HG02571 (cell line): ENCODE data around the gene NTF3.

ENCODE experiments used
- ATAC-seq: cut with Tn5 transposase; IDR thresholded peaks from one replicate; pipeline ENCODE4 v1.9.1; 2021; ENCODE audit warnings: mild to moderate bottlenecking, moderate library complexity; ENCODE audit not compliant: unreplicated experiment

NTF3 gene

DNA sequence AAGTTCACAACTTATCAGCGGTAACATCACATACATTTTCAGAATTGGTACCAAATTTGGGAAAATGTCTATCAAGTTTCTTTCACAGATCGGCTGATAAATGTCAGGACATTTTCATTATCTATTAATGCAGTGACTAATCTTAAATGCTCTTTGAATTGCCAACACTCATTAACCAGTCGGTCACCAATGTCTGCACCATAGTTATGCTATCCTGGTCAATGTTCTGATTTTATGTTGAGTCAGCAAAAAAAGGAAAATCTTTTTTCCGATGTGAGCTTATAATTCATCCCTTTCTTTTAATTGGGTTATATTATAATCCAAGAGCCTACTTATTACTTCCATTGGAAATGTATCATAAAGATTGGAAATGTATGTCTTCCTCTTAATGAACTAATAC is 77.2 kb downstream of the NTF3 start:
- no peak for ATAC-seq

DNA sequence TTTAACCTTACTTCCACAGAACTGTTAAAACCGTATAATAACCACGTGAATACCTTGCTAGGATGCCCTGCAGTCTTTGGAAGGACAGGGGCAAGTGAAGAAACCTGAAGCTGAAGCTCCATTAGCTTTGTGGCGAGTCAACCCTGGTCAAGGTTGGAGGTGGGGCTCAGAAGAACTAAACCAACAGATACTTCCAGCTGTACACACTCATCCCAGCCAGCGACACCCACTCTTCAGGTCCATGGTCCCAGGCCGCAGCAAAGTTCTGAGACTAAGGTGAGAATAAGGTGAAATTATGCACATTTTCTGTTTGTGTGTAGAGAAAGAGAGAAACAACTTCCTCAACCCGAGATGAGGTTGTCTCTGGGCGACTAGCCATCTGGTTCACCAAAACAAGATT is 77.6 kb downstream of the NTF3 start:
- no peak for ATAC-seq

DNA sequence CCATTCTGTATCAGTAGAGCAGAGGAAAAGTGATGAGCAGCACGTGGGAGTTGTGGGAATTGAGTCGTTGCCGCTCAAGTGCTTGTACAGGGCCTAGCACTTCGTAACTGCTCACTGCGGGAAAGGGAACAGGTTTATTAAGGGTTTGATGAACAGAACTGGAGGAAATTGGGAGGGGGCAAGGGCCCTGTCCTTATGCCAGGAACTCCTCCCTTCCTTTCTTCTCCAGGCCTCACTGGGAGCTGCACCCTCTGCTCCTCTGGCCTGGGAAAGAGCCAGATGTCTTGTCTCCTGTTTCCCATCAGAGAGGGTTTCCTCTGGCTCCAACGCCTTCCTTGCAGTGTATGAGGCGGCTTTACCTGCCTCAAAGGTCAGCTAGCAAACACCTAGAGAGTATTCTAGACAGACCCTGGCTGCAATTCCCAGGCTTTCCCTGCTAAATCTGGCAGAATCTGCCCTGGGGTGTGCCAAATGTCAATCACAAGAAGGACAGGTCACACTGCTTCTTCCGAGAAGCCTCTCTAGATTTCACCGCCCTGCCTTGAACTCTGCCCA is 78.4 kb downstream of the NTF3 start:
- no peak for ATAC-seq

DNA sequence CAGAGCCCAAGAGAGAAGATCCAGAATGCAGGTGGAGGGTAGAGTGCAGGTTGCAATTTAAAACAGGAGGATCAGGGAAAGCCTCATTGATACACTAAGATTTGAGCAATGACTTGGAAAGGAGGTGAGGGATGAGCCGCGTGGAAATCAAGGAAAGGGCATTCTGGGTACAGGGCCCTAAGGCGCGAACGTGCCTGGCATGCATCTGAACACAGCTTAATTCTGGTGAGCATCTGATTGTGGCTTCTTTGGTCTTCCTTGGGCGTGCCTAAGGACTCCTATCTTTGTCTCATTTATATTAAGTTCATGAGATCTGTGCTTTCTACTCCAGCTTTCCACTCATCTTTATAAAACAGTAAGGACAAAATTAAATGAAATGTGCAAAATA is 79.3 kb downstream of the NTF3 start:
- no peak for ATAC-seq

DNA sequence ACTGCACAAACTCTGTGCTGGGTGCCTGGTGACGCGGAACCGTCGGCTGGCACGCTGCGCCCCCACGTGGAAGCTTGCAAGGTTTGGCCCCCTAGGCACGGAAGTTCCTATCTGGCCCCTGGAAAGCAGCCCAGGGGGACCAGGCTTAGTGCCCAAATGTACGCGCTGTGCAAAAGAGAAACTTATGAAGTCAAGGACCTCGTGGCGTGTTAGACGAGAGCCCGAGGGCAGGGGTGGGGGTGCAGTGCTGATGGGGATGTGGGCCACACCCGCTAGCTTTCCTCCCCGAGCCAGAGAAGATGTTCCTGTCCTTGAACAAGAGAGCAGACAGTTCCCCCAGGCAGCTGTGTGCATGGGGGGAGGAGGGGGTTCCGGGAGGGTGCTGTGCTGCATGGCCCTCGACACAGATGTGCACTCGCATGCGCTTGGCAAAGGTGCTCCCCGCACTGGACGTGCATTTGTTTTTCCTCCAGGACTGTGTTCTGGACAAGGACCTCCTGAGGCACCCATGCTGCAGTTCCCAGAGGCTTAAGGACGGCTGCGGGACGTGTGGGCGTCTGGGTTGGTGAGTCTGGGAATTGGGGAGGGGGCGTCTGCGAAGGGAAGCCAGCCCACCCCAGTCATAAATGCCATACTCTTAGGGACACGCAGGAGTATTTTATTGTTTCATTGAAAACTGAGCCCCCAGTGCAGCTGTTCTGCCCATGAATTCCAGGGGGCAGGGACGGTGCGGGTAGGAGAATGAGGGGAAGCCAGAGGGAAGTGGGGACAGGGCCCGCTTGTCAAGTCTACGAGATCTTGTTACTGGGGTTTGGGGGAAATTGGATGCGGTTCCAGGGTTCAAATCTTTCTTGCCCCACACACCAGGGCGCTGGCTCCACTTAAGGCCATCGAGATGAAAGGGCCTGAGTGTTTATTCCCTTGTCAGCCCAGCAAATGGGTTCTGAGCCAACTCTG is 80.0 kb downstream of the NTF3 start:
- ATAC-seq: no peak

DNA sequence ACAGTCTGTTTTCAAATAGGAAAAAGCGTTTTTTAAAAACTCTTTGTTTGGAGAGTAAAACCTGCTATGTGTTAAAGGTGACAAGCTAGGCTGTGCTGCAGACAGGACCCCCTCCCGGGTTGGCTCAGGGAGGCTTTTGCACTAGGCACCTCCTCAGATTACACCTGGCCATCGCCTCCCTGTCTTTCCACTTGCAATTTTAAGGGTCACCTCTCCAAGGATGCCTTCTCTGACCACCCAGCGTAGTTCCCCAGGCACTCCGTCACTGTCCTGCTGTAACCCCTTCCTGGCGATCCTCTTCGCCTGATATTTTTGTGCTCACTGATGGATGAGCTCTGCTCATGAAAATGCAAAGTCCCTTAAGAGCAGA is 80.7 kb downstream of the NTF3 start:
- ATAC-seq: no peak

DNA sequence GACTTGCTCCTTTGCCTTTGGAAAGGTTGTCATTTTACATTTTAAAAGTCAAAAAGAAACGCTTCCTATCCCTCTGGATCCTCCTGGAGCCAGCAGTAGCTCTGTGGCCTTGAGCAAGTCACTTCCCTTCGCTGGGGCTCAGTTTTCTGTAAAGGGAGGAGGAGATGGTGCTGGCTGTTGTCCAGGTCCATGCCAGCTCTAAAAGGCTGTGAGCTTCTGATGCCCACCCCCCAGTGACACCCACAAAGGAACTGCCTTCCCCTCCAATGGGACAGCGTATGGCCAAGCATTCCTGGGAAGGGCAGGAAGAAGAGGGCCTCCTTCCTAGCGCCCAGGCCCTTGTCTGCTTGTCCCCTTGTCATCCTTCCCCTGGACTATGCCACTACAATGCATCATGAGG is 81.5 kb downstream of the NTF3 start:
- no peak for ATAC-seq

DNA sequence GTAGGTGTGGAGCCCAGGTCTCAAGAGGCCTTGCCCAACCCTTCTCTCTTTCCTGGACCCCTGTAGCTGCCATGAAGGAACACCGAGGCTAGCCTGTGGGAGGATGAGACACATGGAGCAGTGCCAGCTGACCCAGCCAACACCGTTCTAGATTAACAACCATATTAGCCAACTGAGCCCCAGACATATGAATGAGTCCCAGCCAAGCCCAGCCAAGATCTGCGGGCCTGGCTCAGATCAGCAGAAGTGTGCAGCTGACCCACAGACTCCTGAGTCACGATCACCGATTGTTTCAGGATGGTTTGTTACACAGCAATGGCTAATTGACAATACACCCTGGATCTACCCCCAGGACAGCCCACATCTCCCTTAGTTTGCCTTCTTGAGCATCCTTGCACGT is 82.1 kb downstream of the NTF3 start:
- ATAC-seq: no peak

DNA sequence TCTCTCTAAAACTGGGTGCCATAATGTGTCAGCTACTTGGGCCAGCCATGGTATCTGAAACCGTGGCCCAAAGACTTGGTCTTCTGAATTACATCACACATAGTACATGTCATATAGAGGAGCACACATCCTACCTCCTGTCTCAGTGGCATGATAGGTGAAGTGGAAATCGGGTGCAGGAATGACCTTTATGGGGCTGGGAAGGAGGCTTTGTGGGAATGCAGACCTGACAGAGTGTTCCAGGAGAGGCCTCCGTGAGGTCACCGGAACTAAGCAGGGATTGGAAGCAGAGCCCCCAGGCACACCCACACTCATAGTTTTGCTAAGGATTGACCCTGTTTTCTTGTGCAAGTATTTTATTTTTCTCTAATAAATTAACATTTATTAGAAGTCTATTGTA is 82.6 kb downstream of the NTF3 start:
- no peak for ATAC-seq

DNA sequence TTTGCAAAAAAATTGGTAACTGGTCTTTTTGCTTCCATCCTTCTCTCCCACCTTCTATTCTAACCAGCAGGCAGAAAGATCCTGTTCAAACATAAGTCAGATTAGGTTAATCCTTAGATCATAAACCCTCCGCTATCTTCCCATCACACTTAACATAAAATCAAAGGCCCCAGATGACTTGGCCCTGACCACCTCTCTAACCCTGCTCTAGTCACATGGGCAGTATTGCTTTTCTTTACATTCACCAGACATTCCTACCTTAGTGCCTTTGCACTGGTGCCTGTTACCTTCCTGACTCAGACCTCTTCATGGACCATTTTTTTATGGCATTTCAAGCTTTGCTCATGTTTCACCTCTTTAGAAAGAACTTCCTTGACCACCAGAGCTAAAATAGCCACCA is 83.5 kb downstream of the NTF3 start:
- no peak for ATAC-seq

DNA sequence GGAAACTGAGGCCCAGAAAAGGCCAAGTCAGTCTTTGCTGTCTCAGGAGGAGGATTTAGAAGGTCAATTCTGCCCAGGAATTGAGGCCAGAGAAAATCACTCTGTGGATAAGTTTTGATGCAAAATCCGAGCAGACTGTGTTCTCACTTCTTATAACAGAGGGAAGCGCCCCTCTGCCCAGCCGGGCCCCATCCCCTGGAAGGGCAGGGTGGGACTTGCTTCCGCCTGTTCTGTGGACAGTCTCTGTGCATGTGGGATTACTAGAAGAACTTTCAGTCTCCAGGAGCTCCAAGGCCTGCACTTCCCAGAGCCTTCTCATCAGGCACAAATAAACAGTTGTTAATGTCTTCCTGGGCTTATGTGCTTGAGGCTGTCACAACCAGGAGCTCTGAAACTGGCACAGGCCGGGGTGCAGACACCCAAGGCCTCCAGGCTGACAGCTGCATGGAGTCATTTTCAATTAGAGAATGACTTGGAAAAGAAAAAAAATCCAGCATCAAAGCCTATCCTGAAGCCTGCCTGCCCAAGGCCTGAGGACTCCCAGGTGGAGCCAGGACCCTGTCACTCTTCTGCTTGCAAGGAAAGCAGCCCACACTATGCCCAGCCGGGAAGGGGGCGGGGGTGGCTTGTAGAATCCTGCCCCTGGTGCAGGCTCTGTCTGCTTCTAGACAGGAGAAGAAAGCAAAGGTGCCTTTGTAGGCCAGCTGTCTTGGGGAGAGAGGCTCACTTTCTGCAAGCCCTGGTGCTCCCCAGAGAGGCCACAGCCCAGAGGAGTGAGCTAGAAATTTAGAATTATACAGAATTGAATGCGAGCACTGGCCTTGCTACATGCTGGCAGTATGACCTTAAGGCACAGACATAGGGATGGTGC is 84.7 kb downstream of the NTF3 start:
- ATAC-seq: no peak

DNA sequence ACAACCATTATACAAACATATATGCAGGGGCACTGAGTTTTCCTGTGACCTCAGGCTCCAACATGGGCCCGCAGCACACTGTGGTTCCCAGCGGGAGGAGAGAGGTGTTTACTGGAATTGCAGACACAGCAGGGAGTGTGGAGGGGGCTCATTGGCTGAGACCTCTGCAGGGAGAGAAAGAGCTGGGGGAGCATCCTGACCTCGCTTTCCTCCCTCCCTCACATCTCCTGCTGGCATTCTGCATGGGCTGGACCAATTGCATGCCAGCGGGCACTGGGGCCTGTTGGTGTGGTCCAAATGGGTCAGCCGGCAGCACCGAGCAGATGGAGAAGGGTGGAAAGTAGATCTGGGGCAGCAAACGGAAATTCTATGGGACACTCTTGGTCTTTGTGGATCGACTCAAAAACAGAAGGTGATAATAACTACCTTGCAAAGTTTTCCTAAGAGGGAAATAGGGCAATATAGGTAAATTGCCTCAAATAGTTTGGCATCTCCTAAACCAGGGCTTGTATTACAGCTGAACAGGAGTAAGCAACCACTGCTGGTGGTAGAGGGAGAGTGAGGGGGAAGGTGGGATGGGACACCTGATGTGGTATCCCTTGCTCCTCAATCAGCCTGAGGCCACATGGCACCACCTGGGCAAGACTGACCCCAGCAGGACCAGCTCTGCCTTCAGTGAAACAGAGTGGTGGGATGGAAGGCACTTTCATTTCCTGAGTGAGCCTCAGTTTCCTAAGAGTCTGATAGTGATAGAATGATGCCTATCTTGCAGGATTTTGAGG is 86.9 kb downstream of the NTF3 start:
- no peak for ATAC-seq

DNA sequence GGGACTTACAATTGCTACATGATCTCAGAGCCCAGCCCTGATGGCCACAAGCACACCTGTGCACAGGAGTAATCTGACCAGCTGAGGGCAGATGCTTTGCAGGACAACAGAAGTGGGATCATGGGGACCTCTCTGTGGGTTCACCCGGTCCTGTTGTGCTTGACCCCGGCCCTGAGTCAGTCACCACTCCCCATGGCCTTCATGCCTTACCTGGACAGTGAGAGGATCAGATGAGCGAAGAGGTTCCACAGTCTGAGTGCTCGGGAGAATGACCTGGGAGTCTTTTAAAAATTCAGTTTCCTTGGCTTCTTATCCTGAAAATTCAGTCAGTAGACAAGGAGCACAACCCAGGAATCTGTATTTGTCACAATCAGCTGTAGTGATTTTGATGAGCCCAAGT is 88.1 kb downstream of the NTF3 start:
- no peak for ATAC-seq

DNA sequence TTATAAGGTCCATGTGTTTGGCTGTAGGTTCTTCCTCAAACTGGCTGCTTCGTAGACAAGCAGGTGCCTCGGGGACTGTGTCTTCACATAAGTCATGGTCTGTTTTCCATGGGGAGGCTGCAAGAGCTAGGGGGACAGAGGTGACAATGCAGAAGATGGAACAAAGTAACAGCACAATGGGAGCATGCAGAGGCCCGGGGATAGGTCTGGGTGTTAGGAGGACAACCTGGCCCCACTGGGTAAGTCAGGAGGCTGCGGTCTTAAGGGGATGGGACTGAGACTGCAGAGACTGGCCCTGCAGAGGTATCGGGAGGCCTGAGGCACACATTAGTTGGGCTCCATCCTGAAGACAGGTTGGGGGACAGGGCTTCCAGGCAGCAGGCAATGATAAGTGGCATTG is 88.9 kb downstream of the NTF3 start:
- ATAC-seq: no peak

DNA sequence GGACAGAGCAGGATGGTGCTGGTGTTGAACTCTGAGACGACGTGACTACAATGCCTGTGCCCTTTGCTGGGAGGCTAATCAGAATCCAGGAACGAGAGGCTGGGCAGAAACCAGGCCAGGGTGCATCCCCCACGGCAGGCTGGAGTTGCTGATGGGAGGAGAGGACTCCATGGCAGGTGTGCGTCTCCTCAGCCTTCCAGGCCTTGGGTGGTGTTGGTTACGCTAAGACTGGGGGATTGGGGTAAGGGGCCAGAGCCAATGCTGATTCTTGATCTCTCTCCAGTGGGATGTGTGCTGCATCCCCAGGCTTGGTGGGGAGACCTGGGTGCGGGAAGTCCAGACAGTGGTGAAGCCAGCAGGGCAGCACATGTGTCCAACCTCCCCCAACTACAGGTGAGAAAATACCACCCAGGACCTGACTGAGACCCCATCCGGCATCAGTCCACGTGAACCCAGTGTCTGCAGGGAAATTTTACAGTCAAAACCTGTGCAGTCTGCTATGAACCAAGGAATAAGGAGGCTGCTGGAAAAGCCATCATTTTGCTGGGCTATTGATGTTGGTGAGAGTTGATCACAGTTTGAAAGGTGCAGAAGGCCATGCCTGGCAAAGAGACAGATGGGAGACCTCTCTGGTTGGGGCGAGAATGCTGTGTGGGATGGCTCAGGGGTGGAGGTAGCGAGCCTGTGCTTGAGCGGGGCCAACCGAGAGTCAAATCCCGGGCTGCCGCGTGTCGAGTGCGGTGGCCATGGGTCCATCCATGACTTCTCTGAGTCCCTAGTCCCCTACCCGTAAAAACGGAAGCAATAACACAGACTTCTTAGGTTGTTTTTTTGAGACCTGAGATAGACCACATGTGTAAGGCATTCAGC is 89.8 kb downstream of the NTF3 start:
- ATAC-seq: no peak

DNA sequence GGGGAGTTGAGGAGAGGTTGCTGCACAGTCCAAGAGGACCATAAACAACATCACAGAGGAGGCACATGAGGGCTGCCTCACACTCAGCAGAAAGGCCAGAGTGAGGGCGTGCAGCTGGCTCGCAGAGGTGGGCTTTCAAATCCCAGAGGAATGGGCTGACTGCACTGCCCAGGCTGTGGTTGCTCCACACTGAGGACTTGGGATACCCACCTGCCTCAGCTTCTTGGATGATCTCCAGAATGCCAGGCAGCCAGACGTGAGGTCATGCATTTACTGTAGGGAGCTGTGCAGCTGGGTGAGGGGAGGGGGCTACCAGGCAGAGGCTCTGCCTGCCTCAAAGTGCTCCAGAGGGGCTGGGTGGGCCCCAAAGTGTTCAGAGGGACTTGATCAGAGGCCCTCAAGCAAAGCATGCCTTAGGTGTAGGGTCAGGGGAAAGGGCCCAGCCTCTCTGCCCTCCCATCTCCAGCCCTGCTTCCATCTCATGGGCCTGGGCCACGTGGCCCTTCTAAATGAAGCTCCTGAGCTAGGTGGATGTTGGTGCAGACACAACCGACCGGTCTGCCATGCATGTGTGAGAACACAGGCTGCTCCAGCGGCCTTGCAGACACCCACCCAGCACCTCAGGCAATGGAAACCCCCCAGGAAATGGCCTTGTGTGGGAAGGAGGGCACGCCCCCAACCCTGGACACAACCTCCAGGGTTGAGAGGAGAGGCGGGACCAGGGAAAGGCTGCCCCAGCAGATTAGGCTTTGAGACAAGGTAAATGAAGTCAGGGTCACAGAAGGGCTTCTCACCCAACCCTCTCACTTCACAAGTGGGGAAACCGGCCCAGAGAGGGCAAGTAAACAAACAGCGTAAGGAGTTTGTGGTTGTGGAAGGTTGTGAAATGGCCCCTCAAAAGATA is 90.8 kb downstream of the NTF3 start:
- ATAC-seq: no peak

DNA sequence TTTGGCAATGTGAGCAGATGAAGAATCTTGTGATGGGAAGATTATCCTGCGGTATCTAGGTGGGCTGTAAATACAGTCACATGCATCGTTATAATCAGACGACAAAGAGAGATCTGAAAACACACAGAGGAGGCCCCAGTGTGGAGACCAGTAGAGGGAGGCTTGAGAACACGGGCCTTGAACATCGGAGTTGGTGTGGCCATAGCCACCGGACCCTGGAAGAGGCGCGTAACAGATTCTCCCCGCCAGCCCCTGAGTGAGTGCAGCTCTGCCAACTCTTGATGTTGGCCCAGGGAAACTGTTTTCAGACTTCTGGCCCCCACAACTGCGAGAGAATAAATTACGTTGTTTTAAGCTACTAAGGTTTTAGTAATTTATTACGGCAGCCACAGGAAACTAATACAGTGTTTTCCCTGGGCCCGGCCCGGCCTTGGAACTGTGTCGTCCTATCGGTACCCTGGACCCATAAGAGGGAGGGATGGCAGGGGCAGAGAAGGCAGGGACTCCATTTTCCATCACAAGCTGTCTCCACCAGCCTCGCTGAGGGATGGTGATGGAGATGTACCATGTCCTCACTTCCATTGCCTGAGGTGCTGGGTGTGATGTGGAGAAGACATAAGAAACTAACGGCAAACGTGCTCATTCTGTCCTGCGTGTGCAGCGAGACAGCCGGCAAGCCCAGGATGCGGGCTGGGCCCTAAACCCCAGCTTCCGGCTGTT is 91.6 kb downstream of the NTF3 start:
- ATAC-seq: no peak

DNA sequence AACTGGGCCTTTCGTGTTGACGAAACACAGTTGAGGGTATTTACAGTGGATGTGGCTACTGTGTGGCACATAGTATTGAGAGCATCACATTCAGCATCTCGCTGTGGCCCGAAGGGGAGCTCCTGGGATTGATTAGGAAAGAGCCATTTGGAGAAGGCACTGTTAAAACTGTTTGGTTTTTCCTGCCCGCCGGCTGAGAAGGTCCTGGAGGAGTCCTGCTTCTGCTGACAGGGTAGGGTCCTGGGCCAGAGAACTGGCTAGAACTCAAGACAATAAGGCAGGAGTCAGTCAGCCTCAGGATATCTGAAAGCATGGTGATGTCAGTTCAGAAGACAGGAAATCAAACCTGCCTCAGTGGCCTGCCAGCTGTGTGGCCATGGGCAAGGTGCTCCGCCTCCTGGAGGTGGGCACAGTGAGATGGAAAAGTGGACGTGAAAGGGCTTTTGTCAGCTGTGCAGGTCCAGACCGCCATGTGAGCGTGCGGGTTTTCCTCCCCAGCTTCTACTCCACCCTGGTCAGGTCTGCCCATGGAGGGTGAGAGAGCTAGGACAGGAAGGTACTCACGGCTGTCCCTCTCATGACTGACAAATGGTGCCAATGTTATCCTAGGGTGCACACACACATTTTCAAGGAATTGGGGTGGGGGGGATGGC is 92.3 kb downstream of the NTF3 start:
- ATAC-seq: no peak
